D341Med (cell line): ENCODE data around the gene TBCD.
"Not testable (repeated sequence)": the region's sequence is repeated elsewhere in the genome, so short reads cannot be mapped to it uniquely, and the experiment has no call there.

Experiments used
- DNase-seq: peaks from one replicate; pipeline ENCODE4 v3.0.0; 2012; ENCODE audit warnings: low spot score

Gene TBCD

GRCh38 chr17:82729479-82730260, 22.2 kb upstream of the TBCD start:
- DNase-seq, result no peak

DNA sequence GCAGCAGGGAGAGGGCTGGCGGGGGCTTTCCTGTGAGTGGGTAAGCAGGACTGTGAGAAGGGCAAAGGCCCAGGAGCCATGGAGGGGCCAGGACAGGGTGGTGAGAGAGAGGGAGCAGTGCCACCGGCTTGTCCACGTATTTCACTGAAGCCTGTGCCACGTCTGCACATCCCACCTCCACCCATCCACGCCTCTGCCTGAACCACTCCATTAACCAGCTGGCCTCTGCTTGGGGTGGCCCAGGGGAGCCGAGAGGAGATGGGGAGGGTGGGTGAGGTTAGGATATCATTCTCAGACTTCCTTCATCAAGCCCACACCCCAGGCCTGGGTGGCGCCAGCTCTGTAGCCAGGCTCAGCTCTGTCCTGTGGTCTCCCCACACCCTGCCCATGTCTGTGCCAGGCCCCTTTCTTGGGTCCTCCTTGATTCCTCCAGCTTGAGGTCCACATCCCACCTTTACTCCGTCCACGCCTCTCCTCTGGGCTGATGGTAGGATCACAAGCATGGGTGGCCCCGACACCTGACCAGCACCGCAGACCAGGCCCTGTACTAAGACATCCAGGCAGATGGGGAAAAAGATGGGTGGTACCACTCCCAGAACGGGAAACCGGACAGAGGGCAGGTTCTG, 19.6 kb upstream of the TBCD start:
- DNase-seq, result no peak

DNA sequence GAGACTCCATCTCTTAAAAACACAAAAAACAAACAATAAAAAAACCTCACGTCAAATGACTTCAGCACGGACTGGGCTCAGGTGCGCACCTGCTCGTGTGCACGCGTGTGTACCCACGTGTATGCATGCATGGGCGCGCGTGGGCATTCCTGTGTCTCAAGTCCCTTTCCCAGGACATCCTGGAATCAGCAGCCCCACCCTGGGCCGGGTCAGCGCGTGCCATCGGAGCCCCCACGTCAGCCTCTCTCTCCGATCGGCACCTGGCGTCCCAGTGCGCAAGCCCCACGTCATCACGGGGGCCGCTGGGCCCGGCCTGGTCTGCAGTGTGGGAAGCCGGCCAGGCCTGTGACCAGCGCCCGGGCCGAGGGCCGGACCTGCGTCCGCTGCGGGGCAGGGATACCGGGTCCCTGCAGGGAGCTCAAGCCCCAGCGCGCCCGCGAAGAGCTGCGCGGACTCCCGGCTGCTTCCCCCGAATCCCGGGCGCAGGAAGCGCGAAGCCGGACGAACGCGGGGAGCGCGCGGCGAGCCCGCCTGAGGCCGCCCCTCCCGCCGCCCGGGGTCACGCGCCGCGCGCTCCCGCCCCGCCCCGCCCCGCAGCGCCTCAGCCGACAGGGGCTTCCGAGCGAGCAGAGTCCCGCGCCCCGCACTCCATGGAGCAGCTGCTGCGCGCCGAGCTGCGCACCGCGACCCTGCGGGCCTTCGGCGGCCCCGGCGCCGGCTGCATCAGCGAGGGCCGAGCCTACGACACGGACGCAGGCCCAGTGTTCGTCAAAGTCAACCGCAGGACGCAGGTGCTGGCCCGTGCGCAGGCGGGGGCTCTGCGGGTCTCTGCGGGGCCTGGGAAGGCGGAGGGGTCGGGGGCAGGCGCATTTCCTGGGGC, 16.6 kb upstream of the TBCD start, which contains the start of gene FN3K:
Gene FN3K (plus strand): TSS at position 629 of the 880 bp plus-strand sequence. CDS start 22 bp downstream, at position 651.
- peak; percentile 98 for DNase-seq

DNA sequence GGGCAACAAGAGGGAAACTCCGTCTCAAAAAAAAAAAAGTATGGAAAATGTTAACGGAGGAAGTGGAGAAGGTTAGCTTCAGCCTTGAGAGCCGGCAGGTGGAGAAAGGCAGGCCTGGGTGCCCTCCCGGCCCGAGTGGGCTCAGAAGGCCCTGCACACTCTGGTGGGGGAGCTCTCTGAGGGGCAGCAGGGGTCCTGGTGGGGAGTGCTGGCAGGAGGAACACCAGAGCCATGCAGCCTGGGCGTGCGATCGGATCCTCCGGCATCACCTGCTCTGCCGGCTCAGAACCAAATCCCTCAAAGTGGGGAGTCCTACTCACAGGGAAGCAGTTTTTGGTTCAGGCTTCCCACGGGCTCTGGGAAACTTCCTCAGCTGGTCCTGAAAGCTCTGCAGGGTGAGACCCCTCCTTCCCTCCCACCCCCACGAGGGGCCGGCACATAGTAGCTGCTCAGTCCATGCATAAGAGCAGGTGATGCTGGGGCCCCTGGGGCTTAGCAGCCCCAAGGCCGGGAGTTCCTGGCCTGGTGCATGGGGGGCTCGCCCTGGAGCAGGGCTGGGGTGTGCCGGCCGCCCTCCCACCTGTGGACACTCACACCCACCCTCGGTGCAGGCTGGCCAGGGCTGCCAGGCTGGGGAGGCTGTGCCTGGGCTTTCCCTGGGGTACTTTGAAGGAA, 15.2 kb upstream of the TBCD start:
- no peak for DNase-seq

- no peak for DNase-seq
Measured at GRCh38 chr17:82737967-82738877, 13.6 kb upstream of the TBCD start.

GRCh38 chr17:82740906-82741759, 10.7 kb upstream of the TBCD start:
- DNase-seq, result no peak

- DNase-seq, result no peak
Measured at GRCh38 chr17:82743344-82744219, 8.3 kb upstream of the TBCD start.

- DNase-seq, result not testable (repeated sequence)
Measured at GRCh38 chr17:82744736-82745135, 7.1 kb upstream of the TBCD start.

- DNase-seq, result no peak
Measured at GRCh38 chr17:82745524-82745923, 6.3 kb upstream of the TBCD start.

- no peak for DNase-seq
Measured at GRCh38 chr17:82748756-82749155, 3.1 kb upstream of the TBCD start.

- no peak for DNase-seq
Measured at GRCh38 chr17:82750241-82750908, 1.5 kb upstream of the TBCD start.

- no peak for DNase-seq
Measured at GRCh38 chr17:82751171-82751570, 694 bp upstream of the TBCD start.

- peak; percentile 68 for DNase-seq
Measured at GRCh38 chr17:82752371-82753200, 721 bp downstream of the TBCD start.

GRCh38 chr17:82753201-82753464, 1.3 kb downstream of the TBCD start:
- DNase-seq, result no peak

GRCh38 chr17:82754297-82755208, 2.7 kb downstream of the TBCD start:
- peak; percentile 75 for DNase-seq

GRCh38 chr17:82756166-82756565, 4.3 kb downstream of the TBCD start:
- peak; percentile 61 for DNase-seq

DNA sequence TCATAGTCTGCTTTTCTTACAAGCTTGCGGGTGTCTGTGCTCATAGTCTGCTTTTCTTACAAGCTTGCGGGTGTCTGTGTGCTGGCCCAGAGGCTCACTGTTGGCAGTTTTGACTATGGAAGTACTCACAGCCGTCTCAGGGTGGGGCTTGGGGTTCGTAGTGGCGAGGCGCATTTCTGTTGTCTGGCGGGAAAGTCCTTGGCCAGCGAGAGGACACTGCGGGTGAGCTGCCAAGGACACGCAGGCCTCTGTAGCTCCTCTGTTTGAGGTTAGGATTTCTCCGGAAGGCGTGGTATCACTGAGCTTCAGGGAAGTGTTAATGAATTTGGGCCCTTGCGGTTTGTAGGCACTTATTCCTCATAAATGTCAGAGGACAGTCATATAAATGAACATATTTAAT, 13.5 kb downstream of the TBCD start:
- no peak for DNase-seq
